CD4-positive, alpha-beta T cell treated with Interleukin-12 subunit alpha and Interleukin-12 subunit beta, for 1 hour (primary cell): ENCODE data around the gene PRPF6.
A peak's percentile ranks its signal among the peaks of the same experiment; 100 is the strongest.
"Not testable (repeated sequence)": the region's sequence is repeated elsewhere in the genome, so short reads cannot be mapped to it uniquely, and the experiment has no call there.

Experiments used
- DNase-seq: peaks from one replicate; pipeline ENCODE4 v3.0.0-alpha.2; 2020

The PRPF6 gene

GRCh38 chr20:63945921-63946920 is 34.7 kb upstream of the PRPF6 start:
- no peak for DNase-seq

GRCh38 chr20:63946986-63947637 is 33.8 kb upstream of the PRPF6 start:
- DNase-seq = no peak

GRCh38 chr20:63947638-63948456 is 33.1 kb upstream of the PRPF6 start:
- DNase-seq = peak; percentile 33

DNA sequence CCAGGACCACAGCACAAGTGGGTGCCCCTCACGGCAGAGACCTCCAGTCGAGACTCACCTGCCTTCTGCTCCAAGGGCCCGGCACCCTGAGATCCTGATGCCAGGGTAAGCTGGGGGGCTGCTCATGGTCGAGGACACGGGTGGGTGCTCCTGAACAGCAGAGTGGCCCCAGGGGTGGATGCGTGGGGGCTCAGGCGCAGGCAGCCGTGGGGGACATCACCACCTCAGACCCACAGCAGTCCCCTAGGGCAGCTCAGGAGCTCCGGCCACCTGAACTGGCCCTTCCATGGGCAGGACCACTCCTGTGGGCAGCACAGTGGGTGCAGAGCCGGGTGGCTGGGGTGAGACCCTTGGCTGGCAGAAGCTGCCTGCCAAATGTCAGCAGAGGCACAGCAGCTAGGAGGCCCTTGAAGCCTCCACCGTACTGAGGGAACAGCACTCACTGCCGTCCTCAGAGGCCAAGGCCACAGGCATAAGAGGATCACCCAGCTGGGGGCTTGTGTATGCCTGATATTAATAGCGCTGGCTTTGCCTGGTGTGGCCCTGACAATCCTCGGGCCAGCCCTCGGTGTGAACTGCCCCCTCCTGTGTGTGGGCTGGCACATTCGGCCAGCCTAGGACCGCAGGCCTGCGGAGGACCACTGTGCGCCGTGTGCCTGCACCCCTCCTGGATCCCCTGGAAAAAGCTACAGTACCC is 30.1 kb upstream of the PRPF6 start:
- DNase-seq = no peak

GRCh38 chr20:63951398-63952209 is 29.3 kb upstream of the PRPF6 start:
- no peak for DNase-seq

DNA sequence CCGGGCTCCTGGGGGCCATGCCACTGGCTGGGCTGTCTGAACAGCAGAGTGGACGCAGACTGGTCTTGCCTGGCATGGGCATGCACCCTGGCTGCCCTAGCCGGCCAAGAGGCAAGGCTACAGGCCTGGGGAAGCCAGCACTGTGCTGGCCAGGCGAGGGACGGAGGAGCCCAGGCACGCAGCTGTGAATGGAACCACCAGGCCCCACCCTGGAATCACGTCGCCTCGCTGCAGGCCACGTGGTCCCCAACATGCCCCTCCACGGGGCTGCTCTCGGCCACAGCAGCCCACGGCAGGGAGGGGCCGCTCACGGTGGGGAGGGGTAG is 28.8 kb upstream of the PRPF6 start:
- DNase-seq = no peak

DNA sequence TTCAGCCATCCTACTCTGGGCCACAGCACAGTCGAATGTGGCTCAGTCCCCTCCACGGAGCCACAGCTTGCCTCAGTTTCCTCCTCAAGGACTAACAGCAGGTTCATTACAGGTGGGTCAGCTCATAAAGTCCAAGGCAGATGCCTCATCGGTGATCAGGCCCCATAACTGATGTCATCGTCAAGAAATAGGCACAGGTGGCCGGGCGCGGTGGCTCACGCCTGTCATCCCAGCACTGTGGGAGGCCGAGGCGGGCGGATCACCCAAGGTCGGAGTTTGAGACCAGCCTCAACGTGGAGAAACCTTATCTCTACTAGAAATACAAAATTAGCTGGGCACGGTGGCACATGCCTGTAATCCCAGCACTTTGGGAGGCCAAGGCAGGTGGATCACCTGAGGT is 28.2 kb upstream of the PRPF6 start:
- DNase-seq = no peak

DNA sequence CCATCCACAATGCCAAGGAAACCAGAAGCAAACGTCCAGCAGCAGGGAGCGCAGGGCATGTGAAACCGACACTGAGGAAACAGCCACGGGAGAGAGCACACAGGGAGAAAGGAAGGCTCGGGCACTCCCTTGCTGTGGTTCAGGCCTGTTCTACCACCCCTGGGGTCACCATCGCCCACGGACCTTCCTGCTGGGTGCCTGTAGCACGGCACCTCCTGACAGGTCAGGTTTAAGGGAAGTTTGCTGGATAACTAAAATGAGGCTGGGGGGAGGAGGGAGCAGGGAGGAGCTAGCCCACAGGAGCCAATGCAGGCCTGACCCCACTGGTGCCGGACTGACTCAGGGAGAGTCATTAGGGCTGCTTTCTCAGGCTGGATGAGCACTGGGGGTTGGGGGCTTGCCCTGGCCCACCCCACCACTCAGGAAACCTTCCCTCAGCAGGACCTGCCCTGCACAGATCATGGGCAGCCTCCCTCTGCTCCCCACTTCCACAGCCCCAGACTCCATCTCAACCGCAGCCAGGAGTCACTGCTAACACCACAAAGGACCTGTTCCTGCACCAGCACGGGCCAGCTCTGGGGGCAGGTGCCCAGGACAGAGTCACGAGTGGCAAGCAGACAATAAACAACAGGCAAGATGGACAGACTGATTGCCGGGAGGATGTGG is 27.0 kb upstream of the PRPF6 start:
- DNase-seq = no peak

GRCh38 chr20:63955281-63955826 is 25.6 kb upstream of the PRPF6 start:
- DNase-seq = peak; percentile 41

DNA sequence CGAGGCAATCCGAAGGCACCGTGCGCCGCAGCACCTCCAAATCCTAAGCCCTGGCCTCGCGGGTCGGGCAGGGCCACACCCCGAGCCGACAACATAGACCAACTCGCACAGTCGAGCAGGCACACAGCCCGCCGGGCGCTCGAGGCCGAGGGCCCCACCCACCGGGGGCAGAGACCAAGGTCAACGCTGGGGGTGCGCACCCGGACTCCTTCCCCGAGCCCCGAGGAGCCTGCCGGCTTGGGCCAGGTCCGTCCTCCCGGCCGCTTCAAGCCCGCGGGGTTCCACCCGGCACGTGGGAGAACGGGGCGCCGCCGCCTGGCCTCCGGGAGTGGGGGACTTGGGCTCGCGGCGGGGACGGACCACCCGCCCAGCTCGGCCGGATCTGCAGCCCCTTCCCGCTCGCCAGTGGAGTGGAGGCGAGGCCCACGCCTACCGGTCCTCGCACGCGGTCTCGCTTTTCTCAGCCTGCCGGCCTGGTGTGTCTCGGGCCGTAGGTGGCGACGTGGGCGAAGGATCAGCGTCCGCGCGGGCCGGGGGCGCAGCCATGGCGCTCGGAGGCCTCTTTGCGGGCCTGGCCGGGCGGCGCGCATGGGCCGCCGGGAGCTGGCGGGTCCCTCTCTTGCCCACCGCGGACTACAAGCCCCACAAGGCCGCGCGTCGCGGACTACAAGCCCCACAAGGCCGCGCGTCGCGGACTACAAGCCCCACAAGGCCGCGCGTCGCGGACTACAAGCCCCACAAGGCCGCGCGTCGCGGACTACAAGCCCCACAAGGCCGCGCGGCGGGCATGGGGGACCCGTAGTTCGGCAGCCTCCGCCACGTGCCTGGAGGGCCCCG is 24.9 kb upstream of the PRPF6 start, which contains the start of gene UCKL1:
UCKL1 (minus strand) TSS at position 590 of the 837 bp plus-strand sequence; CDS start at position 546, 44 bp downstream.
- peak; percentile 91 for DNase-seq

GRCh38 chr20:63956664-63957003 is 24.3 kb upstream of the PRPF6 start:
- no peak for DNase-seq

GRCh38 chr20:63957004-63957689 is 23.8 kb upstream of the PRPF6 start:
- peak; percentile 58 for DNase-seq

DNA sequence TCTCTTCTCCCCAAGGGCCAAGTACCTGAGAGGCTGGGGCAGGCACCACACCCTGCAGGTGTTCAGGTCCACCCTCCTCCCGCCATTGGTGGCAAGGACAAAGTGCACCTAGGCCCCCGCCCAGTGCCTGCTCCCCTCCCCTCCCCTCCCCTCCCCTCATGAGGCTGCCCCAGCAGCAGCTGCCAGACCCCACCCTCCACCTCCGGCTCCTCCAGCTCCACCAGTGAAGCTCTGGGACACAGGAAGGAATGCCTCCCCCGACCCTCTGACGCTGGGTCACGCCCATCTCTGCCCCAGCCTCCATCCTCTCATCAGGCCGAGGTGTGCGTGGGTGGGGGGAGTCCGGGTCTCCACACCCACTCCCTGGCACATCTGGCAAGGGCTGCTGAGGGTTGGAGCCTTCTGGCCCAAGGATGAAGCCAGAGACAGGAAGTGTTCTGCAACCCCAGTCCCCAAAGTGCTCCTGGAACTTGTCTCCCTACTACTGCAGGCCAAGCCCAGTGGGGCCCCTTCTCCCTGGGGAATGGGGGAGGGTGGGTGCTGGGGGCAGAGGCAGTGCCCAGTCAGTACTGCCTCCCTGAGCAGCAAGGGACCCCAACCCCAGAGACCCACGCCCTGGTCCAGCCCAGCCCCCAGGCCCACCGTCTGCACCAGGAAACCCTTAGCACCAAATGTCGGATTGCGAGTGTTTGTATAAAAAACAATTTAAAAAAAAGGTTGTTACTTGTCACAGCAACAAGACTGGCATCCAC is 23.1 kb upstream of the PRPF6 start:
- peak; percentile 9 for DNase-seq

DNA sequence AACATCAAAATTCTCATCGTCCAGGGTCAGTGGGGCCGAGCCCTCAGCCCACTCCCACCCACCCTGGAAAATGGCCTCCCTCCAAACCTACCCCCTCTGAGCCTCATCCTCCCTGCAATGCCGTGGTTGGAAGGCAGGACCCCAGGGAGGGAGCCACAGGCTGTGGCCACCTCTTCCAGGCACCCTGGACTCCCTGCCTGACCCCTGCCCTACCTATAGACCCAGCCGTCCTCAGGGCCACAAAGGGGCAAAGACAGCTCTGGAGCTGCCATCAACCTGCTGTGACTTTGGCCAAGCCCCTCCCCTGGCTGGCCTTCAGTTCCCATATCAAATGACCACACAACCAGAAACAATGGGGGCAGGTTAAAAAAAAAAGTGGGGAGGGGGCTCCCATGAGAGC is 22.5 kb upstream of the PRPF6 start:
- DNase-seq = no peak

GRCh38 chr20:63958964-63959698 is 21.8 kb upstream of the PRPF6 start:
- DNase-seq = no peak

- no peak for DNase-seq
Observed at GRCh38 chr20:63959699-63960075, 21.2 kb upstream of the PRPF6 start.

DNA sequence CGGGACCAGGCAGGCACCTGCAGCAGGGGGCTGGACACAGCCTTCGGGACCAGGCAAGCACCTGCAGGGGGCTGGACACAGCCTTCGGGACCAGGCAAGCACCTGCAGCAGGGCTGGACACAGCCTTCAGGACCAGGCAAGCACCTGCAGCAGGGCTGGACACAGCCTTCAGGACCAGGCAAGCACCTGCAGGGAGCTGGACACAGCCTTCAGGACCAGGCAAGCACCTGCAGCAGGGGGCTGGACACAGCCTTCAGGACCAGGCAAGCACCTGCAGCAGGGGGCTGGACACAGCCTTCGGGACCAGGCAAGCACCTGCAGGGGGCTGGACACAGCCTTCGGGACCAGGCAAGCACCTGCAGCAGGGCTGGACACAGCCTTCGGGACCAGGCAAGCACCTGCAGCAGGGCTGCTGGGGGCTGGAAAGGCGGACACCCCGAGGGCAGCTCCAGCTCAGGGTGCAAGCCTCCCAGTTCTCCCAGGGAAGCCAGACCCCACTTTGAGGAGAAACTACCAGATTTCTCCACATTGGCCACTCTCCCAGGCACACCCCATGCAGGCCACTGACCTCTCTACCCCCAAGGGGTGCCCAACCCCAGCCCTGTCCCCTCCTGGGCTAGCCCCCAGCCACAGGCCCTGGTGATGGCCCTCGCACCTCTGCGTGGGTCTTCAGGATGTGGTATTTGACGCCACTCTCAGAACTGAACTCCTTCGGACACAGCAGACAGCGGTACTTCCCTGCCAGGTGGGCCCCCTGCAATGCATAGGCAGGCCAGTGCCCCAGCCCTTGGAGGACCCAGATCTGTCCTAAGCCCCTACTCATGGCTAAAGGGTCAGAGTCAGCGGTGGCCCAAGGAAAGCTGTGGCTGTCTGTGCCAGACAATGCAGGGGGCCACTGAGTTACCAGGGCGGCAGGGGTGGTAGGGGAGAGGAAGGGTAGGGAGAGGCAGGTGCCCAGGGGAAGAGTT is 20.0 kb upstream of the PRPF6 start:
- not testable (repeated sequence) for DNase-seq
